HEK293T (cell line): ENCODE data around the gene SPAG16.

ENCODE experiments used
- FOXA1 ChIP-seq: fragments of 450-650 bp; IDR thresholded peaks from 2 replicates; pipeline ENCODE4 v1.6.1; 2016; ENCODE audit warnings: mild to moderate bottlenecking
- FOXK2 ChIP-seq: fragments of 450-650 bp; IDR thresholded peaks from 2 replicates; pipeline ENCODE4 v1.6.1; 2016; ENCODE audit warnings: mild to moderate bottlenecking
- L3MBTL2 ChIP-seq: fragments of 450-650 bp; conservative IDR thresholded peaks from 2 replicates; pipeline ENCODE4 v1.6.1; 2016; ENCODE audit warnings: mild to moderate bottlenecking

DNA sequence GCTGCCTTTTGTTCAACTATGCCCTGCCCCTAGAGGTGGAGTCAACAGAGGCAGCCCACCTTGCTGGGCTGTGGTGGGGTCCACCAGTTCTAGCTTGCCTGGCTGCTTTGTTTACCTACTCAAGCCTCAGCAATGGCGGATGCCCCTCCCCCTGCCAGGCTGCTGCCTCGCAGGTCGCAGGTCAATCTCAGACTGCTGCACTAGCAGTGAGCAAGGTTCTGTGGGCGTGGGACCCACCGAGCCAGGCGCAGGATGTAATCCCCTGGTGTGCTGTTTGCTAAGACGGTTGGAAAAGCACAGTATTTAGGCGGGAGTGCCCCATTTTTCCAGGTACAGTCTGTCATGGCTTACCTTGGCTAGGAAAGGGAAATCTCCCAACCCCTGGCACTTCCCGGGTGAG, 993.6 kb downstream of the SPAG16 start:
- TF ChIP-seq FOXK2, result no peak
- TF ChIP-seq L3MBTL2, result no peak
- no peak for TF ChIP-seq FOXA1
